Stimulated activated CD8-positive, alpha-beta memory T cell treated with anti-CD3 and anti-CD28 coated beads, Interleukin-7, amount 100 ng/mL, for 1 hour (primary cell): ENCODE results near the gene MAN1C1.

Source experiments
- DNase-seq, 2 donors: peaks; one replicate each; pipeline ENCODE4 v3.0.0-alpha.2; 2020; ENCODE audit warnings: low read depth in 2 of 2

MAN1C1 gene

GRCh38 chr1:25817840-25818501 lies 201.4 kb downstream of the MAN1C1 start:
- DNase-seq: no peak

GRCh38 chr1:25818569-25818968 lies 202.0 kb downstream of the MAN1C1 start:
- no peak for DNase-seq

- DNase-seq: peak; percentile 86 to 89
Observed at GRCh38 chr1:25819491-25820246, 203.1 kb downstream of the MAN1C1 start, which contains the start of gene MTFR1L. TSS of gene MTFR1L (plus strand) at chr1:25819954. CDS start at chr1:25823105, 3,151 bp downstream.

- peak; percentile 42 to 45 for DNase-seq
Observed at GRCh38 chr1:25820247-25821111, 203.9 kb downstream of the MAN1C1 start.

GRCh38 chr1:25821112-25821476 lies 204.5 kb downstream of the MAN1C1 start:
- no peak for DNase-seq

GRCh38 chr1:25821630-25822091 lies 205.1 kb downstream of the MAN1C1 start:
- DNase-seq: no peak

- no peak for DNase-seq
Observed at GRCh38 chr1:25825605-25826004, 209.0 kb downstream of the MAN1C1 start.

GRCh38 chr1:25826571-25826970 lies 210.0 kb downstream of the MAN1C1 start:
- DNase-seq: no peak

GRCh38 chr1:25828491-25828890 lies 211.9 kb downstream of the MAN1C1 start:
- no peak for DNase-seq

GRCh38 chr1:25829046-25829445 lies 212.5 kb downstream of the MAN1C1 start:
- no peak for DNase-seq

- no peak for DNase-seq
Observed at GRCh38 chr1:25831569-25832196, 215.1 kb downstream of the MAN1C1 start.

GRCh38 chr1:25832336-25833037 lies 215.9 kb downstream of the MAN1C1 start:
- DNase-seq: no peak

GRCh38 chr1:25833158-25833557 lies 216.6 kb downstream of the MAN1C1 start:
- no peak for DNase-seq
